ENCODE measurements around the gene RNU6-7. TPM values are rescaled to one million over a fixed set of nuclear protein-coding genes. Genes with fewer than 3 reads are reported as not detected.
A peak's percentile ranks its signal among the peaks of the same experiment; 100 is the strongest.

Gene RNU6-7
- total and polyA plus RNA-seq, 2 of the 13 experiments (the other 11 are each of a cell fraction or from before 2014, with no cell fraction given): under 0.01 TPM; not detected in 1

- TF ChIP-seq ZBED4 (CRISPR knock-in tag; IDR thresholded peaks at IDR 0.05; ENCODE audit: borderline replicate concordance): 0 out of 2 replicates have a peak, but pooled peaks have one; percentile 34
- TF ChIP-seq ZNF318 (CRISPR knock-in tag; IDR thresholded peaks at IDR 0.05): no peak
- 0 out of 2 replicates have a peak, but pooled peaks have one; percentile 25 for TF ChIP-seq ZSCAN21 (CRISPR knock-in tag; IDR thresholded peaks at IDR 0.05; ENCODE audit: borderline replicate concordance)
- no peak for TF ChIP-seq PATZ1 (CRISPR knock-in tag; IDR thresholded peaks at IDR 0.05)
- peak; percentile 19 for TF ChIP-seq IKZF4 (CRISPR knock-in tag; IDR thresholded peaks at IDR 0.05; ENCODE audit: borderline replicate concordance, low read depth, not compliant biosample characterization)
- peak; percentile 46 for TF ChIP-seq GMEB1 (CRISPR knock-in tag; IDR thresholded peaks at IDR 0.05; ENCODE audit: borderline replicate concordance)
- TF ChIP-seq ZNF513 (CRISPR knock-in tag; conservative IDR thresholded peaks at IDR 0.05): no peak; the same call in 1 of the 2 replicates
- TF ChIP-seq ZNF205 (CRISPR knock-in tag; IDR thresholded peaks at IDR 0.05): no peak; the same call in none of the 2 replicates
- TF ChIP-seq ZNF619 (CRISPR knock-in tag; IDR thresholded peaks at IDR 0.05): 0 out of 2 replicates have a peak, but pooled peaks have one; percentile 4
Observed at GRCh38 chr14:32201816-32202490, at the start of gene RNU6-7 (continued).
